Thoracic aorta (tissue), 2 donors: ENCODE data around the gene SLC17A8. TPM values are rescaled to one million over a fixed set of nuclear protein-coding genes. Genes with fewer than 3 reads are reported as not detected.
"Not testable (repeated sequence)": the region's sequence is repeated elsewhere in the genome, so short reads cannot be mapped to it uniquely, and the experiment has no call there.

ENCODE experiments used
- ATAC-seq: fragments of 150-250 bp; one replicate; pipeline ENCODE4 v1.8.0; 2017; ENCODE audit warnings: low read depth; ENCODE audit not compliant: insufficient number of reproducible peaks, low FRiP score
- DNase-seq: peaks from one replicate; pipeline ENCODE4 v3.0.0-alpha.2; 2020; ENCODE audit warnings: low spot score
- H3K27ac ChIP-seq, 2 donors: fragments of 200-600 bp; sonication (generic); 1 replicate in 1 of 2; 2 replicates in 1 of 2; pipeline ENCODE4 v1.5.1; 2016; ENCODE audit warnings: mild to moderate bottlenecking in 2 of 2, moderate library complexity in 2 of 2
- H3K27me3 ChIP-seq: fragments of 200-600 bp; sonication (generic); replicated peaks from 2 replicates; pipeline ENCODE4 v1.6.0; 2016; ENCODE audit warnings: mild to moderate bottlenecking; ENCODE audit not compliant: insufficient read depth
- H3K36me3 ChIP-seq: fragments of 200-600 bp; sonication (generic); one replicate; pipeline ENCODE4 v1.5.1; 2016
- H3K4me1 ChIP-seq, 2 donors: fragments of 200-600 bp; sonication (generic); 1 replicate in 1 of 2; 2 replicates in 1 of 2; pipeline versions ENCODE4 v1.5.1 to v1.6.0; 2016; ENCODE audit warnings: low read depth in 2 of 2, mild to moderate bottlenecking in 1 of 2; ENCODE audit not compliant: control insufficient read depth in 1 of 2
- H3K4me3 ChIP-seq: fragments of 200-600 bp; sonication (generic); 2 replicates; pipeline ENCODE4 v1.5.1; 2016; ENCODE audit warnings: mild to moderate bottlenecking
- H3K9me3 ChIP-seq: fragments of 200-600 bp; sonication (generic); 2 replicates; pipeline ENCODE4 v1.5.1; 2016
- CTCF ChIP-seq: fragments of 200-600 bp; sonication (generic); IDR thresholded peaks from one replicate; pipeline ENCODE4 v1.5.1; 2019; ENCODE audit warnings: antibody characterized with exemption
- total RNA-seq, 2 donors: library from RNA; depleted of rRNA; stranded (reverse); fragments of >200 nt; gene quantifications; one replicate each; pipeline versions ENCODE4 v1.1.0 to v1.2.3, GENCODE V29; 2016

The SLC17A8 gene
- total RNA-seq, result not detected

- ATAC-seq, result no peak
Observed at GRCh38 chr12:100356644-100357223, at the start of gene SLC17A8. Gene SLC17A8, plus strand, starts transcription at chr12:100357074. Its CDS starts 318 bp downstream, at chr12:100357392.

GRCh38 chr12:100308138-100308537 is 48.7 kb upstream of the SLC17A8 start:
- H3K27me3 ChIP-seq, H3K4me3 ChIP-seq, DNase-seq, ATAC-seq, H3K9me3 ChIP-seq, H3K27ac ChIP-seq, H3K4me1 ChIP-seq: not testable (repeated sequence)
- H3K36me3 ChIP-seq, result peaks cover 14% of the 10 kb centered on the region

More at GRCh38 chr12:100356644-100357223, at the start of gene SLC17A8:
- Histone ChIP-seq H3K27me3 (peaks cover 3% of the 10 kb centered on the region), H3K36me3 (no peaks in the 10 kb centered on the region), H3K27ac (no peak within 1 kb of the TSS), H3K4me1 (no peaks in the 10 kb centered on the region), H3K9me3 (no peaks in the 10 kb centered on the region), H3K4me3 (no peak within 1 kb of the TSS)
- TF ChIP-seq CTCF, result no peak
- no peak for DNase-seq

- Histone ChIP-seq H3K4me3 (no peak overlapping the region), H3K9me3 (no peaks in the 10 kb centered on the region), H3K27ac (no peak overlapping the region), H3K4me1 (no peaks in the 10 kb centered on the region), H3K27me3 (no peaks in the 10 kb centered on the region), H3K36me3 (peaks cover 9% of the 10 kb centered on the region)
- ATAC-seq (no peak), DNase-seq (no peak)
- TF ChIP-seq CTCF, result no peak
Observed at GRCh38 chr12:100311317-100311716, 45.6 kb upstream of the SLC17A8 start.

GRCh38 chr12:100317371-100317770 is 39.5 kb upstream of the SLC17A8 start:
- Histone ChIP-seq H3K9me3 (no peaks in the 10 kb centered on the region), H3K4me3 (no peak overlapping the region), H3K4me1 (no peaks in the 10 kb centered on the region), H3K27me3 (no peaks in the 10 kb centered on the region), H3K27ac (no peak overlapping the region), H3K36me3 (peaks cover 18% of the 10 kb centered on the region)
- DNase-seq (no peak), ATAC-seq (no peak)
- no peak for TF ChIP-seq CTCF

GRCh38 chr12:100324498-100324897 is 32.4 kb upstream of the SLC17A8 start:
- Histone ChIP-seq H3K4me1 (no peaks in the 10 kb centered on the region), H3K27ac (no peak overlapping the region), H3K4me3 (no peak overlapping the region), H3K9me3 (no peaks in the 10 kb centered on the region), H3K27me3 (no peaks in the 10 kb centered on the region), H3K36me3 (no peaks in the 10 kb centered on the region)
- DNase-seq (no peak), ATAC-seq (no peak)
- no peak for TF ChIP-seq CTCF

- H3K9me3 ChIP-seq, result no peaks in the 10 kb centered on the region
- no peaks in the 10 kb centered on the region for H3K36me3 ChIP-seq
- no peaks in the 10 kb centered on the region for H3K27me3 ChIP-seq
- H3K27ac ChIP-seq, result no peak overlapping the region
- no peak for TF ChIP-seq CTCF
- no peak for ATAC-seq
- H3K4me1 ChIP-seq, result no peaks in the 10 kb centered on the region
- DNase-seq, result no peak
- H3K4me3 ChIP-seq, result no peak overlapping the region
Observed at GRCh38 chr12:100326208-100326607, 30.7 kb upstream of the SLC17A8 start.
